Tibial nerve (tissue), 4 donors: ENCODE results near the gene UNC45A. TPM values are rescaled to one million over a fixed set of nuclear protein-coding genes. Genes with fewer than 3 reads are reported as not detected.

Experiments
- DNase-seq, 2 donors: peaks; one replicate each; pipeline ENCODE4 v3.0.0-alpha.2; 2019; ENCODE audit warnings: low spot score in 2 of 2
- H3K27ac ChIP-seq, 4 donors: fragments of 200-600 bp; sonication (generic) in 3 of 4; one replicate each; pipeline ENCODE4 v1.5.1; 2017 to 2019; ENCODE audit warnings: mild to moderate bottlenecking in 1 of 4
- H3K27me3 ChIP-seq, 2 donors: fragments of 200-600 bp; sonication (generic) in 1 of 2; one replicate each; pipeline versions ENCODE4 v1.5.1 to v1.6.0; 2017 to 2019
- H3K36me3 ChIP-seq, 3 donors: fragments of 200-600 bp; sonication (generic); one replicate each; pipeline ENCODE4 v1.5.1; 2018 to 2019
- H3K4me1 ChIP-seq, 4 donors: fragments of 200-600 bp; sonication (generic) in 3 of 4; one replicate each; pipeline ENCODE4 v1.5.1; 2017 to 2019
- H3K4me3 ChIP-seq, 4 donors: fragments of 200-600 bp; sonication (generic) in 3 of 4; one replicate each; pipeline ENCODE4 v1.5.1; 2017 to 2019; ENCODE audit warnings: mild to moderate bottlenecking in 1 of 4, moderate library complexity in 1 of 4
- H3K9me3 ChIP-seq, 4 donors: fragments of 200-600 bp; sonication (generic) in 3 of 4; one replicate each; pipeline ENCODE4 v1.5.1; 2017 to 2019
- CTCF ChIP-seq, 5 experiments: fragments of 200-600 bp in 3 of 5; fragments of 450-650 bp in 2 of 5; sonication (generic) in 3 of 5; IDR thresholded peaks; one replicate each; pipeline ENCODE4 v1.5.1; 2016 to 2019; ENCODE audit warnings: antibody characterized with exemption in 5 of 5, mild to moderate bottlenecking in 3 of 5, moderate library complexity in 2 of 5
- EP300 ChIP-seq, 2 donors: sonication (generic); formaldehyde crosslinking; IDR thresholded peaks; one replicate each; pipeline ENCODE4 v1.6.1; 2017; ENCODE audit warnings: antibody characterized with exemption in 2 of 2, mild to moderate bottlenecking in 1 of 2
- POLR2A ChIP-seq, 2 donors: fragments of 450-650 bp; IDR thresholded peaks; one replicate each; pipeline ENCODE4 v1.6.1; 2017; ENCODE audit warnings: antibody characterized with exemption in 2 of 2, mild to moderate bottlenecking in 2 of 2, moderate library complexity in 2 of 2
- WGBS, 2 donors: methylation state at CpG; one replicate each; pipeline ENCODE4 v1.1.5; 2018; 5-methylcytosine and 5-hydroxymethylcytosine counted together
- total RNA-seq, 4 donors: library from RNA; depleted of rRNA; stranded (reverse); fragments of >200 nt; gene quantifications; one replicate each; pipeline ENCODE4 v1.1.0, GENCODE V29; 2016

The UNC45A gene
- total RNA-seq, 4 donors from 2014 or later = 47.7 to 64.2 (median 58.4) TPM

GRCh38 chr15:90957791-90958190 is 22.7 kb downstream of the UNC45A start:
- TF ChIP-seq POLR2A (IDR thresholded peaks at IDR 0.05) = no peak
- TF ChIP-seq EP300 (IDR thresholded peaks at IDR 0.05) = no peak
- TF ChIP-seq CTCF (IDR thresholded peaks at IDR 0.05) = no peak
- peak overlapping the region in 2 of 4 donors; percentile 63 to 71 for H3K4me3 ChIP-seq
- peak overlapping the region in 3 of 4 donors; percentile 19 to 82 (median 75) for H3K27ac ChIP-seq
- H3K4me1 ChIP-seq = peaks cover 0 to 56% (median 24%) of the 10 kb centered on the region in 4 donors
- H3K9me3 ChIP-seq = no peaks in the 10 kb centered on the region
- WGBS, 2 donors = 55 to 57% methylated on average over 6 of the region's 6 CpGs
- no peak for DNase-seq
- peaks cover 0 to 43% (median 2%) of the 10 kb centered on the region in 3 donors for H3K36me3 ChIP-seq
- H3K27me3 ChIP-seq = no peaks in the 10 kb centered on the region

GRCh38 chr15:90959028-90959595 is 24.0 kb downstream of the UNC45A start:
- 25 to 36% methylated on average over 8 of the region's 8 CpGs for WGBS, 2 donors
- peaks cover 0 to 56% (median 24%) of the 10 kb centered on the region in 4 donors for H3K4me1 ChIP-seq
- DNase-seq = no peak

GRCh38 chr15:90959894-90960293 is 24.8 kb downstream of the UNC45A start:
- WGBS, 2 donors = 44 to 51% methylated on average over 5 of the region's 5 CpGs
- Histone ChIP-seq H3K36me3 (peaks cover 0 to 43% (median 0%) of the 10 kb centered on the region in 3 donors), H3K4me1 (peaks cover 0 to 52% (median 23%) of the 10 kb centered on the region in 4 donors), H3K4me3 (no peak overlapping the region), H3K9me3 (no peaks in the 10 kb centered on the region), H3K27me3 (no peaks in the 10 kb centered on the region), H3K27ac (peak overlapping the region in 3 of 4 donors; percentile 41 to 82 (median 58))
- no peak for TF ChIP-seq EP300 (IDR thresholded peaks at IDR 0.05)
- no peak for TF ChIP-seq CTCF (IDR thresholded peaks at IDR 0.05)
- no peak for TF ChIP-seq POLR2A (IDR thresholded peaks at IDR 0.05)
- DNase-seq = no peak

More at GRCh38 chr15:90959028-90959595, 24.0 kb downstream of the UNC45A start:
- TF ChIP-seq EP300 (IDR thresholded peaks at IDR 0.05) = no peak
- no peak for TF ChIP-seq POLR2A (IDR thresholded peaks at IDR 0.05)
- TF ChIP-seq CTCF (IDR thresholded peaks at IDR 0.05) = no peak
- H3K36me3 ChIP-seq = peaks cover 0 to 42% (median 0%) of the 10 kb centered on the region in 3 donors
- H3K9me3 ChIP-seq = no peaks in the 10 kb centered on the region
- no peaks in the 10 kb centered on the region for H3K27me3 ChIP-seq
- H3K4me3 ChIP-seq = no peak overlapping the region
- peak overlapping the region in 3 of 4 donors; percentile 41 to 82 (median 58) for H3K27ac ChIP-seq

- 76 to 84% methylated on average over 20 of the region's 20 CpGs for WGBS, 2 donors
- Histone ChIP-seq H3K27me3 (no peaks in the 10 kb centered on the region), H3K4me1 (peaks cover 0 to 48% (median 19%) of the 10 kb centered on the region in 4 donors), H3K9me3 (no peaks in the 10 kb centered on the region), H3K4me3 (no peak overlapping the region), H3K27ac (peak overlapping the region in 2 of 4 donors; percentile 54 to 82), H3K36me3 (peaks cover 0 to 46% (median 0%) of the 10 kb centered on the region in 3 donors)
- TF ChIP-seq POLR2A (IDR thresholded peaks at IDR 0.05) = no peak
- no peak for TF ChIP-seq EP300 (IDR thresholded peaks at IDR 0.05)
- TF ChIP-seq CTCF (IDR thresholded peaks at IDR 0.05) = no peak
- DNase-seq = no peak
Observed at GRCh38 chr15:90960298-90961091, 25.4 kb downstream of the UNC45A start.

- Histone ChIP-seq H3K36me3 (peaks cover 0 to 61% (median 0%) of the 10 kb centered on the region in 3 donors), H3K4me3 (no peak overlapping the region), H3K27me3 (no peaks in the 10 kb centered on the region), H3K9me3 (no peaks in the 10 kb centered on the region), H3K27ac (no peak overlapping the region), H3K4me1 (peaks cover 0 to 37% (median 10%) of the 10 kb centered on the region in 4 donors)
- 79 to 80% methylated on average over 4 of the region's 4 CpGs for WGBS, 2 donors
- DNase-seq = no peak
- TF ChIP-seq CTCF (IDR thresholded peaks at IDR 0.05) = no peak
- TF ChIP-seq EP300 (IDR thresholded peaks at IDR 0.05) = no peak
- no peak for TF ChIP-seq POLR2A (IDR thresholded peaks at IDR 0.05)
Observed at GRCh38 chr15:90962021-90962420, 26.9 kb downstream of the UNC45A start.
